HCT116 (cell line): ENCODE data around the gene CLDN5. TPM values are rescaled to one million over a fixed set of nuclear protein-coding genes. Genes with fewer than 3 reads are reported as not detected.

Source experiments
- ATAC-seq: fragments of 200-7000 bp; cut with Tn5 transposase; 2 replicates; pipeline ENCODE4 v1.9.1; 2020; ENCODE audit warnings: mild to moderate bottlenecking, moderate library complexity
- BruUV-seq: library from RNA; stranded (reverse); fragments of 400-500 nt; replicated peaks from 2 replicates; lab custom pipeline; 2021; lab: Mats Ljungman, UMichigan
- CTCF ChIA-PET: fragments of 300-600 bp; sonication (Branson Sonifier 250); formaldehyde crosslinking; loops from one replicate; lab custom pipeline; 2021; ENCODE audit warnings: antibody characterized with exemption; lab: Charles Lee
- POLR2A ChIA-PET: fragments of 300-600, 350-600 bp; sonication (Branson Sonifier 250); formaldehyde crosslinking; loops from one replicate; lab custom pipeline; 2021; ENCODE audit warnings: antibody characterized with exemption; lab: Charles Lee
- RAD21 ChIA-PET, 2 experiments: fragments of 300-600 bp; sonication (Branson Sonifier 250); formaldehyde crosslinking; loops; one replicate each; lab custom pipeline; 2023; ENCODE audit warnings: low total read pairs in 2 of 2; ENCODE audit not compliant: uncharacterized antibody in 2 of 2, unreplicated experiment in 2 of 2, low non-redundant PET in 1 of 2; lab: Charles Lee
- DNase-seq: peaks from one replicate; pipeline ENCODE4 v3.0.0-alpha.2; 2010; ENCODE audit warnings: low read depth, low spot score
- H2AFZ ChIP-seq: fragments of 200-600 bp; shearing (Covaris generic), sonication (generic); 2 replicates; pipeline ENCODE4 v1.6.1; 2017; ENCODE audit warnings: low read depth, mixed run types, mixed read lengths, antibody characterized with exemption, low read length; ENCODE audit not compliant: poor library complexity, severe bottlenecking
- H3K27ac ChIP-seq: 2 replicates; pipeline ENCODE4 v1.5.1; 2012; ENCODE audit warnings: low read depth, low read length
- H3K27me3 ChIP-seq: fragments of 200-600 bp; sonication (generic); 2 replicates; pipeline ENCODE4 v1.6.1; 2016; ENCODE audit warnings: mixed run types, low read length, mixed read lengths; ENCODE audit not compliant: insufficient read depth
- H3K36me3 ChIP-seq, 2 experiments: fragments of 200-500 bp in 1 of 2; fragments of 200-600 bp in 1 of 2; sonication (Bioruptor generic) in 1 of 2; sonication (generic) in 1 of 2; 2 replicates each; pipeline versions ENCODE4 v1.5.1 to v1.6.1; 2014 to 2016; ENCODE audit warnings: low read length in 2 of 2, inconsistent platforms in 1 of 2, mixed read lengths in 1 of 2, mixed run types in 1 of 2; ENCODE audit not compliant: insufficient read depth in 2 of 2, control insufficient read depth in 1 of 2
- H3K4me1 ChIP-seq, 2 experiments: fragments of 200-600 bp in 1 of 2; sonication (generic) in 1 of 2; 2 replicates each; pipeline versions ENCODE4 v1.5.1 to v1.6.1; 2012 to 2017; ENCODE audit warnings: low read length in 2 of 2, inconsistent platforms in 1 of 2, mild to moderate bottlenecking in 1 of 2, mixed read lengths in 1 of 2, mixed run types in 1 of 2, moderate library complexity in 1 of 2; ENCODE audit not compliant: insufficient read depth in 2 of 2, control insufficient read depth in 1 of 2
- H3K4me2 ChIP-seq: fragments of 200-600 bp; sonication (generic); 2 replicates; pipeline ENCODE4 v1.6.1; 2017; ENCODE audit warnings: mixed run types, low read length, mixed read lengths
- H3K4me3 ChIP-seq, 2 experiments: fragments of 200-600 bp in 1 of 2; sonication (generic) in 1 of 2; replicated peaks in 1 of 2; 2 replicates each; pipeline ENCODE4 v1.5.1; 2011 to 2016; ENCODE audit warnings: low read length in 2 of 2, control low read depth in 1 of 2, low read depth in 1 of 2, mild to moderate bottlenecking in 1 of 2, mixed read lengths in 1 of 2, mixed run types in 1 of 2
- H3K79me2 ChIP-seq: fragments of 200-600 bp; sonication (generic); 2 replicates; pipeline ENCODE4 v1.6.1; 2017; ENCODE audit warnings: mild to moderate bottlenecking, mixed run types, low read length, moderate library complexity, mixed read lengths; ENCODE audit not compliant: insufficient read depth
- H3K9ac ChIP-seq: fragments of 200-600 bp; sonication (generic); 2 replicates; pipeline ENCODE4 v1.6.1; 2016; ENCODE audit warnings: low read length, mixed read lengths
- H3K9me2 ChIP-seq: fragments of 200-600 bp; sonication (generic), shearing (Covaris generic); 2 replicates; pipeline ENCODE4 v1.6.1; 2017; ENCODE audit warnings: mixed run types, mild to moderate bottlenecking, moderate library complexity; ENCODE audit not compliant: insufficient read depth
- H3K9me3 ChIP-seq, 2 experiments: fragments of 200-500 bp in 1 of 2; fragments of 200-600 bp in 1 of 2; sonication (Bioruptor generic) in 1 of 2; sonication (generic) in 1 of 2; 2 replicates each; pipeline ENCODE4 v1.6.1; 2014 to 2017; ENCODE audit warnings: low read length in 2 of 2, mixed read lengths in 2 of 2, inconsistent platforms in 1 of 2, low read depth in 1 of 2, mild to moderate bottlenecking in 1 of 2, mixed run types in 1 of 2, moderate library complexity in 1 of 2; ENCODE audit not compliant: control insufficient read depth in 1 of 2, insufficient read depth in 1 of 2
- H4K20me1 ChIP-seq: fragments of 200-600 bp; sonication (generic), shearing (Covaris generic); 2 replicates; pipeline ENCODE4 v1.6.1; 2017; ENCODE audit warnings: mixed run types, mild to moderate bottlenecking, moderate library complexity; ENCODE audit not compliant: insufficient read depth
- CBX3 ChIP-seq: IDR thresholded peaks from 2 replicates; pipeline ENCODE4 v1.6.1; 2012; ENCODE audit warnings: low read depth
- CEBPB ChIP-seq: IDR thresholded peaks from 2 replicates; pipeline ENCODE4 v1.6.1; 2012; ENCODE audit warnings: low read depth
- ELF1 ChIP-seq: IDR thresholded peaks from 2 replicates; pipeline ENCODE4 v1.6.1; 2012; ENCODE audit warnings: low read depth, borderline replicate concordance
- POLR2A ChIP-seq: IDR thresholded peaks from 2 replicates; pipeline ENCODE4 v1.7.0; 2011; ENCODE audit warnings: borderline replicate concordance; ENCODE audit not compliant: insufficient read depth, insufficient read length; ENCODE audit errors: extremely low read depth
- POLR2AphosphoS5 ChIP-seq: IDR thresholded peaks from 2 replicates; pipeline ENCODE4 v1.6.1; 2011; ENCODE audit warnings: mild to moderate bottlenecking, low read depth, low read length, moderate library complexity
- RAD21 ChIP-seq: IDR thresholded peaks from 2 replicates; pipeline ENCODE4 v1.6.1; 2012; ENCODE audit warnings: low read depth, mild to moderate bottlenecking
- SP1 ChIP-seq: IDR thresholded peaks from 2 replicates; pipeline ENCODE4 v1.6.1; 2012; ENCODE audit warnings: low read depth
- ZFX ChIP-seq: fragments of 450-650 bp; IDR thresholded peaks from 2 replicates; pipeline ENCODE4 v1.6.1; 2017
- ZNF274 ChIP-seq: fragments of 200-500 bp; sonication (Bioruptor generic); IDR thresholded peaks from 2 replicates; pipeline ENCODE4 v1.6.1; 2014; ENCODE audit warnings: mild to moderate bottlenecking, low read depth, low read length, inconsistent platforms
- intact Hi-C: fragments of 100-400 bp; cut with micrococcal nuclease; formaldehyde crosslinking; loops from 2 replicates; pipeline ENCODE4 v1.10.0; 2022
- total RNA-seq: library from RNA; stranded (reverse); gene quantifications from one replicate; pipeline ENCODE4 v1.2.1, GENCODE V29; 2021; ENCODE audit not compliant: unreplicated experiment
- TF ChIP-seq, protein P1 (sequence below), 3 experiments: fragments of 200-600 bp in 1 of 3; sonication (generic) in 1 of 3; IDR thresholded peaks in 2 of 3; conservative IDR thresholded peaks in 1 of 3; 2 replicates each; pipeline ENCODE4 v1.5.1; 2012 to 2017; ENCODE audit warnings: low read depth in 2 of 3, low read length in 2 of 3, antibody characterized with exemption in 1 of 3, borderline replicate concordance in 1 of 3, control low read depth in 1 of 3, mild to moderate bottlenecking in 1 of 3, mixed read lengths in 1 of 3, mixed run types in 1 of 3, moderate library complexity in 1 of 3; ENCODE audit not compliant: insufficient read depth in 1 of 3
- TF ChIP-seq, protein P2 (sequence below): IDR thresholded peaks from 2 replicates; pipeline ENCODE4 v1.6.1; 2011; ENCODE audit warnings: mild to moderate bottlenecking, low read length, moderate library complexity; ENCODE audit not compliant: insufficient replicate concordance; ENCODE audit errors: extremely low read depth

CLDN5 gene
- total RNA-seq, 1 experiment from 2014 or later = 0.32 TPM

DNA sequence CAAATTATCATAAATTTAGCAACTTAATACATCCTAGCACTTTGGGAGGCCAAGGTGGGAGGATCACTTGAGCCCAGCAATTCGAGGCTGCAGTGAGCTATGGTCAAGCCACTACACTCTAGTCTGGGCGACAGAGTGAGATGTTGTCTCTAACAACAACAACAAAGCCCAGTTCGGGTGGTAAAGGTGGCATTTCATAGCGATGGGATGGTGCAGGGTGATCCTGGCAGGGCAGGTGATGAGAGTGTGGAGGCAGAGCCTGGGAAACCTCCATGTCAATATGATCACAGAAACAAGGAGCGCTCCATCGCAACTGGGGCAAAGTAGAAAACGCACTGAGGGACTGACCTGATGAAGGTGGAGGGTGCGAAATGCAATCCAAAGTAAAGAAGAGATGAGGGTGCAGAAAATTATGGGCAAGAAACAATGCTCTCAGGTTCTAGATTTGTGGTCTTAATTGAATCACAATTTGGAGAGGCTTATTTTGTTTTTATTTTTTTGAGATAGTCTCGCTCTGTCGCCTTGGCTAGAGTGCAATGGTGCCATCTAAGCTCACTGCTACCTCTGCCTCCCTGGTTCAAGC lies 32.8 kb upstream of the CLDN5 start:
- intact Hi-C loops = no loop called here

More for the DNA sequence above, 32.8 kb upstream of the CLDN5 start:
- Histone ChIP-seq H3K9ac (no peak overlapping the region), H3K27me3 (no peaks in the 10 kb centered on the region), H3K4me1 (peaks cover 10 to 14% of the 10 kb centered on the region in 2 experiments)
- POLR2A ChIA-PET = no interaction called here
- TF ChIP-seq, protein P1, sequence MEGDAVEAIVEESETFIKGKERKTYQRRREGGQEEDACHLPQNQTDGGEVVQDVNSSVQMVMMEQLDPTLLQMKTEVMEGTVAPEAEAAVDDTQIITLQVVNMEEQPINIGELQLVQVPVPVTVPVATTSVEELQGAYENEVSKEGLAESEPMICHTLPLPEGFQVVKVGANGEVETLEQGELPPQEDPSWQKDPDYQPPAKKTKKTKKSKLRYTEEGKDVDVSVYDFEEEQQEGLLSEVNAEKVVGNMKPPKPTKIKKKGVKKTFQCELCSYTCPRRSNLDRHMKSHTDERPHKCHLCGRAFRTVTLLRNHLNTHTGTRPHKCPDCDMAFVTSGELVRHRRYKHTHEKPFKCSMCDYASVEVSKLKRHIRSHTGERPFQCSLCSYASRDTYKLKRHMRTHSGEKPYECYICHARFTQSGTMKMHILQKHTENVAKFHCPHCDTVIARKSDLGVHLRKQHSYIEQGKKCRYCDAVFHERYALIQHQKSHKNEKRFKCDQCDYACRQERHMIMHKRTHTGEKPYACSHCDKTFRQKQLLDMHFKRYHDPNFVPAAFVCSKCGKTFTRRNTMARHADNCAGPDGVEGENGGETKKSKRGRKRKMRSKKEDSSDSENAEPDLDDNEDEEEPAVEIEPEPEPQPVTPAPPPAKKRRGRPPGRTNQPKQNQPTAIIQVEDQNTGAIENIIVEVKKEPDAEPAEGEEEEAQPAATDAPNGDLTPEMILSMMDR (IDR thresholded peaks at IDR 0.05 in 2 of 3, conservative IDR thresholded peaks at IDR 0.05 in 1 of 3; ENCODE audit: borderline replicate concordance in 1 of 3, insufficient read depth in 1 of 3, low read depth in 2 of 3, low read length in 2 of 3) = no peak
- TF ChIP-seq RAD21 (no peak), ZNF274 (no peak), SP1 (no peak), POLR2AphosphoS5 (no peak), ZFX (no peak), CEBPB (no peak), ELF1 (no peak), CBX3 (no peak), POLR2A (no peak)
- TF ChIP-seq, protein P2, sequence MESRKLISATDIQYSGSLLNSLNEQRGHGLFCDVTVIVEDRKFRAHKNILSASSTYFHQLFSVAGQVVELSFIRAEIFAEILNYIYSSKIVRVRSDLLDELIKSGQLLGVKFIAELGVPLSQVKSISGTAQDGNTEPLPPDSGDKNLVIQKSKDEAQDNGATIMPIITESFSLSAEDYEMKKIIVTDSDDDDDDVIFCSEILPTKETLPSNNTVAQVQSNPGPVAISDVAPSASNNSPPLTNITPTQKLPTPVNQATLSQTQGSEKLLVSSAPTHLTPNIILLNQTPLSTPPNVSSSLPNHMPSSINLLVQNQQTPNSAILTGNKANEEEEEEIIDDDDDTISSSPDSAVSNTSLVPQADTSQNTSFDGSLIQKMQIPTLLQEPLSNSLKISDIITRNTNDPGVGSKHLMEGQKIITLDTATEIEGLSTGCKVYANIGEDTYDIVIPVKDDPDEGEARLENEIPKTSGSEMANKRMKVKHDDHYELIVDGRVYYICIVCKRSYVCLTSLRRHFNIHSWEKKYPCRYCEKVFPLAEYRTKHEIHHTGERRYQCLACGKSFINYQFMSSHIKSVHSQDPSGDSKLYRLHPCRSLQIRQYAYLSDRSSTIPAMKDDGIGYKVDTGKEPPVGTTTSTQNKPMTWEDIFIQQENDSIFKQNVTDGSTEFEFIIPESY = no peak
- TF ChIP-seq, all 23 proteins: peak for 0
- CTCF ChIA-PET = no interaction called here
- no peaks in the 10 kb centered on the region for H3K9me2 ChIP-seq
- peaks cover 4 to 8% of the 10 kb centered on the region in 2 experiments; a peak in 2 of 4 replicates for H3K9me3 ChIP-seq
- H2AFZ ChIP-seq = no peak overlapping the region
- no peaks in the 10 kb centered on the region for H4K20me1 ChIP-seq
- H3K4me3 ChIP-seq = no peak overlapping the region
- no peak overlapping the region for H3K27ac ChIP-seq
- RAD21 ChIA-PET = no interaction called here
- BruUV-seq = no TSS peak
- no peak overlapping the region for H3K4me2 ChIP-seq
- no peaks in the 10 kb centered on the region for H3K79me2 ChIP-seq
- no peaks in the 10 kb centered on the region for H3K36me3 ChIP-seq
- ATAC-seq (no peak), DNase-seq (no peak)
